Measurements from ENCODE around the gene ABI1.

ABI1 gene

GRCh38 chr10:26755443-26755903 lies 105.3 kb downstream of the ABI1 start:
- no peaks in the 10 kb centered on the region; the same call in 1 of the 2 replicates for H3K36me3 ChIP-seq
- H3K9me3 ChIP-seq, result no peaks in the 10 kb centered on the region
- no peaks in the 10 kb centered on the region for H3K4me1 ChIP-seq
- TF ChIP-seq CTCF (IDR thresholded peaks at IDR 0.05; ENCODE audit: low read depth, low read length), result no peak
- no peak overlapping the region for H3K4me3 ChIP-seq (ENCODE audit: low read depth, low read length)
- DNase-seq, result no peak
- H3K27me3 ChIP-seq, result no peaks in the 10 kb centered on the region

- Histone ChIP-seq H3K4me3 (ENCODE audit: low read depth, low read length) (no peak overlapping the region), H3K27me3 (no peaks in the 10 kb centered on the region), H3K36me3 (peaks cover 48% of the 10 kb centered on the region), H3K9me3 (no peaks in the 10 kb centered on the region), H3K4me1 (no peaks in the 10 kb centered on the region)
- TF ChIP-seq CTCF (IDR thresholded peaks at IDR 0.05; ENCODE audit: low read depth, low read length), result no peak
- DNase-seq, result no peak
These were observed 114.7 kb downstream of the ABI1 start for GRCh38 chr10:26746061-26746460.

- no peak for TF ChIP-seq CTCF (IDR thresholded peaks at IDR 0.05; ENCODE audit: low read depth, low read length)
- no peak for DNase-seq
- no peak overlapping the region for H3K4me3 ChIP-seq (ENCODE audit: low read depth, low read length)
- H3K4me1 ChIP-seq, result no peaks in the 10 kb centered on the region
- no peaks in the 10 kb centered on the region for H3K9me3 ChIP-seq
- no peaks in the 10 kb centered on the region for H3K27me3 ChIP-seq
- peaks cover 62% of the 10 kb centered on the region for H3K36me3 ChIP-seq
These were observed 116.9 kb downstream of the ABI1 start for GRCh38 chr10:26743841-26744240.

GRCh38 chr10:26743091-26743490 lies 117.7 kb downstream of the ABI1 start:
- H3K27me3 ChIP-seq, result no peaks in the 10 kb centered on the region
- no peaks in the 10 kb centered on the region for H3K9me3 ChIP-seq
- TF ChIP-seq CTCF (IDR thresholded peaks at IDR 0.05; ENCODE audit: low read depth, low read length), result no peak
- H3K4me3 ChIP-seq (ENCODE audit: low read depth, low read length), result no peak overlapping the region
- no peak for DNase-seq
- no peaks in the 10 kb centered on the region for H3K4me1 ChIP-seq
- H3K36me3 ChIP-seq, result peaks cover 64% of the 10 kb centered on the region

- H3K27me3 ChIP-seq, result no peaks in the 10 kb centered on the region
- TF ChIP-seq CTCF (IDR thresholded peaks at IDR 0.05; ENCODE audit: low read depth, low read length), result no peak
- DNase-seq, result no peak
- no peaks in the 10 kb centered on the region for H3K9me3 ChIP-seq
- peaks cover 69% of the 10 kb centered on the region for H3K36me3 ChIP-seq
- H3K4me1 ChIP-seq, result no peaks in the 10 kb centered on the region
- H3K4me3 ChIP-seq (ENCODE audit: low read depth, low read length), result no peak overlapping the region
These were observed 119.4 kb downstream of the ABI1 start for GRCh38 chr10:26741368-26741767.

GRCh38 chr10:26739071-26739631 lies 121.6 kb downstream of the ABI1 start:
- DNase-seq, result no peak
- Histone ChIP-seq H3K36me3 (peaks cover 76% of the 10 kb centered on the region), H3K4me3 (ENCODE audit: low read depth, low read length) (no peak overlapping the region), H3K9me3 (no peaks in the 10 kb centered on the region), H3K4me1 (no peaks in the 10 kb centered on the region), H3K27me3 (no peaks in the 10 kb centered on the region)
- no peak for TF ChIP-seq CTCF (IDR thresholded peaks at IDR 0.05; ENCODE audit: low read depth, low read length)

All from BE2C (cell line).